ENCODE data around the gene TMEM11.

Gene TMEM11

GRCh38 chr17:21177854-21178600 lies 35.9 kb downstream of the TMEM11 start:
- DNase-seq = no peak

- DNase-seq = no peak
These were observed 36.6 kb downstream of the TMEM11 start for GRCh38 chr17:21177401-21177800.

- DNase-seq = no peak
These were observed 37.1 kb downstream of the TMEM11 start for GRCh38 chr17:21176773-21177395.

GRCh38 chr17:21174713-21175112 lies 39.2 kb downstream of the TMEM11 start:
- DNase-seq = no peak

- DNase-seq = no peak
These were observed 39.8 kb downstream of the TMEM11 start for GRCh38 chr17:21174186-21174585.

GRCh38 chr17:21173543-21173942 lies 40.4 kb downstream of the TMEM11 start:
- no peak for DNase-seq

- DNase-seq = no peak
These were observed 41.1 kb downstream of the TMEM11 start for GRCh38 chr17:21172846-21173245.

- no peak for DNase-seq
These were observed 41.9 kb downstream of the TMEM11 start for GRCh38 chr17:21171970-21172510.

- no peak for DNase-seq
These were observed 42.5 kb downstream of the TMEM11 start for GRCh38 chr17:21171309-21171922.

- DNase-seq = no peak
These were observed 43.2 kb downstream of the TMEM11 start for GRCh38 chr17:21170809-21171208.

- no peak for DNase-seq
These were observed 44.5 kb downstream of the TMEM11 start for GRCh38 chr17:21169496-21169895.

GRCh38 chr17:21168555-21168865 lies 45.5 kb downstream of the TMEM11 start:
- no peak for DNase-seq

GRCh38 chr17:21167303-21167702 lies 46.7 kb downstream of the TMEM11 start:
- no peak for DNase-seq

- no peak for DNase-seq
These were observed 47.3 kb downstream of the TMEM11 start for GRCh38 chr17:21166595-21167210.

- DNase-seq = no peak
These were observed 47.9 kb downstream of the TMEM11 start for GRCh38 chr17:21165922-21166594.

GRCh38 chr17:21164620-21165019 lies 49.3 kb downstream of the TMEM11 start:
- no peak for DNase-seq

GRCh38 chr17:21164216-21164615 lies 49.7 kb downstream of the TMEM11 start:
- DNase-seq = no peak

GRCh38 chr17:21163101-21163500 lies 50.9 kb downstream of the TMEM11 start:
- DNase-seq = no peak

- no peak for DNase-seq
These were observed 51.6 kb downstream of the TMEM11 start for GRCh38 chr17:21162394-21162775.

GRCh38 chr17:21161498-21162393 lies 52.2 kb downstream of the TMEM11 start:
- DNase-seq = no peak

GRCh38 chr17:21160401-21160800 lies 53.6 kb downstream of the TMEM11 start:
- no peak for DNase-seq
